C4-2B (cell line): ENCODE data around the gene TEAD2.
A peak's percentile ranks its signal among the peaks of the same experiment; 100 is the strongest.
"Not testable (repeated sequence)": the region's sequence is repeated elsewhere in the genome, so short reads cannot be mapped to it uniquely, and the experiment has no call there.

Source experiments
- H3K27ac ChIP-seq: fragments of 450-650 bp; 2 replicates; pipeline ENCODE4 v1.5.1; 2017
- ZFX ChIP-seq: fragments of 450-650 bp; IDR thresholded peaks from 2 replicates; pipeline ENCODE4 v1.6.1; 2017
- TF ChIP-seq, protein P1 (sequence below): fragments of 450-650 bp; conservative IDR thresholded peaks from 2 replicates; pipeline ENCODE4 v1.5.1; 2017; ENCODE audit warnings: mild to moderate bottlenecking

Gene TEAD2

DNA sequence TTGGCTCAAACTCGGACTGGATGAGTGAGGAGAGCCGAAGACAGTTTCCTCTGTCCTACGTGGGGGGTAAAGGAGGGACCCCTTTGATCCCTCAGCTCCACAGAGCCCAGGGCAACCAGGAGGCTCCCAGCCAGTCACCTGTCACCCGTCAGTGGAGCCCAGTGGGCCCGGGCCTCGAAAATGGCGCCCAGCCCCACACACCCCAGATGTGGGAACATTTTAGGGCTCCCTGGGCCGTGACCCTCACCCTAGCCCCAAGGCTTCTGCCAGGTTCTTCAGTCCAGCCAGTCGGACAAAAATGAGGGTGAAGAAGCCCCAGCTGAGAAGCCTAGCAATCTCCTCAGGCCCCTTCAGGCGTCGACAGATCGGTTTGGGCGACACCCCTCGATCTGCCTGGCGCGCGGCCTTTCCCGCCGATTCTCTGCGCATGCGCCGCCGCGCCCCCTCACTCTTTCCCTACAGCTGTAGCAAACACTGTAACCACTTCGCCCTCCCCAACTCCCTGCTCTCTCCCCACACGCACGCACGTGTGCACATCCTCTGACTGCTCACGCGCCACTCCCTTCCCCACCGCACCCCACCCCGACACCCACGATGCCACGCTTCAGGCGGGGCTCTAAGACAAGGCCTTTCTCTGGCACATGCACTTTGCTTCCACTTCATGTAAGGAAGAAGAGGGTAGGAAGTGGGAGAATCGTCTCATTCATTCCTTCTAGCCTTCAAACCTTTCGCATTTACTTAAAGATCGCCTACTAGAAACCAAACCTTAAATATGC lies 37.2 kb downstream of the TEAD2 start, which contains the start of gene SLC6A16:
Gene SLC6A16 (minus strand): TSS at position 391 of the 776 bp plus-strand sequence. CDS start 13,844 bp downstream, outside the sequence.
- H3K27ac ChIP-seq: no peak within 1 kb of the TSS
- TF ChIP-seq, protein P1, sequence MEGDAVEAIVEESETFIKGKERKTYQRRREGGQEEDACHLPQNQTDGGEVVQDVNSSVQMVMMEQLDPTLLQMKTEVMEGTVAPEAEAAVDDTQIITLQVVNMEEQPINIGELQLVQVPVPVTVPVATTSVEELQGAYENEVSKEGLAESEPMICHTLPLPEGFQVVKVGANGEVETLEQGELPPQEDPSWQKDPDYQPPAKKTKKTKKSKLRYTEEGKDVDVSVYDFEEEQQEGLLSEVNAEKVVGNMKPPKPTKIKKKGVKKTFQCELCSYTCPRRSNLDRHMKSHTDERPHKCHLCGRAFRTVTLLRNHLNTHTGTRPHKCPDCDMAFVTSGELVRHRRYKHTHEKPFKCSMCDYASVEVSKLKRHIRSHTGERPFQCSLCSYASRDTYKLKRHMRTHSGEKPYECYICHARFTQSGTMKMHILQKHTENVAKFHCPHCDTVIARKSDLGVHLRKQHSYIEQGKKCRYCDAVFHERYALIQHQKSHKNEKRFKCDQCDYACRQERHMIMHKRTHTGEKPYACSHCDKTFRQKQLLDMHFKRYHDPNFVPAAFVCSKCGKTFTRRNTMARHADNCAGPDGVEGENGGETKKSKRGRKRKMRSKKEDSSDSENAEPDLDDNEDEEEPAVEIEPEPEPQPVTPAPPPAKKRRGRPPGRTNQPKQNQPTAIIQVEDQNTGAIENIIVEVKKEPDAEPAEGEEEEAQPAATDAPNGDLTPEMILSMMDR: no peak
- no peak for TF ChIP-seq ZFX

DNA sequence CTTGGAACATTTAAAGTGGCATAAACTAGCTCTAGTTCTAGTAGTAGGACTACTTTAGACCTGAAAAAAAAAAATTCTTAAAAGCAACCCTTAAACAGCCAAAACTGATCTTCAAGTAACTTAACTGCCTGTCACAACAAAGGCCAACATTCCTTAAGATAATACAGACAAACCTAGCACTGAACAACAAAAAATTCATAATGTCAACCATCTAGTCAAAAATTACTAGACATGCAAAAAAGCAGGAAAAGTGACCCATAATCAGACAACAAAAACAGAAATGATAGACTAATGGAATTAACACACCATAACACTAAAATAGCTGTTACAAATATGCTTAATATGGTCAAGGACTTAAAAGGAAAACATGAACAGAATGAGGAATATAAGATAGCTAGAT lies 43.9 kb downstream of the TEAD2 start:
- H3K27ac ChIP-seq: no peak overlapping the region
- no peak for TF ChIP-seq ZFX
- TF ChIP-seq, protein P1: no peak

DNA sequence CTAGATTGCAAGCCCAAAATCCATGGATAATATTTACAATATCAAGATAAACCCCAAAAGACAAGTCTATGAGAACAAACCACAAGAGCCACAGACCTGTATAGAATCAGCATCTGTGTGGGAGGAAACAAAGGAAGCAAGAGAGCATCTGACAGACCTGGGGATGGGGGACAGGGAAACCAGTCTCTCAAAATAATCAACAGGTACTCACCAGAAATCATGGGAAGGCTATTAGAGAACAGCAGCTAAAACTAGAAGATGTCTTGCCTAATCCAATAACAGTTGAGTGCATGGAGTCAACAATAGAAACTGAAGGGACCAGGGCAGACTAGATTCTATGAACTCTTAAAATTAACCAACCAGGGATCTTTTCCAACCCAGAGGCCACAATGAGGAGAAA lies 45.9 kb downstream of the TEAD2 start:
- TF ChIP-seq ZFX: no peak
- TF ChIP-seq, protein P1: no peak
- no peak overlapping the region for H3K27ac ChIP-seq

DNA sequence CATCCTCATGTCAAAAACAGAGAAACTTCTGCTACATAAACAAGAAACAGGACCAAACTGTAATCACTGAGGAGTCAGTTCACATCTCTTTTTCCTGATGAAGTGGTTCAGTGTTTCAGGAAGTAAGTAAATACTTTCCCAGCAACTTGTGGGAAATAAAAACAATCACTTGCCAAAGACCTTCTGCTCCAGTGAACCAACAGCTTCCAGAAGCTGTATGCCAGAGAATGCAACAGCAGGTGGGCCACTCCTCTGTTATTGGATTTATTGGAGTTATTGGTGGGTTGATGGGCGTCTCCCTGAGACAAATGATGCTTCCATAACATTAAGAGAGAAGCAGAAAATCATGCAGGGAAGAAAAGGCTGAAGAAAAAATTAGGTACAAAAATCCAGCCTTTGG lies 47.1 kb downstream of the TEAD2 start:
- TF ChIP-seq, protein P1: no peak
- TF ChIP-seq ZFX: no peak

DNA sequence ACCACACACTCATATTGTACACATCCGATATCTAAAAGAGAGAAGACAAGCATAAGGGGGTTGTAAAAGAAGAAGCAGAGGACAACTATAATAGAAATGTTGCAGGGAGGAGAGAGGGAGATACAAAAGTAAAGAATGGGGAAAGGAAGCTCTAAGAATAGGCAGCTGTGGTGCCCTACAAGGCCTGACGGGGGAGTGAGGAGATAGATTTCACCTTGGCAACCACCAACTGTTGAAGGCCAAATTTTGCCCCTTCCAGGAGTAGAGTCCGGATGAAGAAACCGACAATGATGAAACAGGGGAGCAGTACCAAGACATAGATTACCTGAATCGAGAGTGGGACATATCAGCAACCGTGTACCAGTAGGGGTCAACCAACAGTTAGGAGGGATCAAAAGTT lies 53.1 kb downstream of the TEAD2 start:
- H3K27ac ChIP-seq: no peak overlapping the region
- no peak for TF ChIP-seq ZFX
- TF ChIP-seq, protein P1: no peak

More for the DNA sequence above, 47.1 kb downstream of the TEAD2 start:
- no peak overlapping the region for H3K27ac ChIP-seq

DNA sequence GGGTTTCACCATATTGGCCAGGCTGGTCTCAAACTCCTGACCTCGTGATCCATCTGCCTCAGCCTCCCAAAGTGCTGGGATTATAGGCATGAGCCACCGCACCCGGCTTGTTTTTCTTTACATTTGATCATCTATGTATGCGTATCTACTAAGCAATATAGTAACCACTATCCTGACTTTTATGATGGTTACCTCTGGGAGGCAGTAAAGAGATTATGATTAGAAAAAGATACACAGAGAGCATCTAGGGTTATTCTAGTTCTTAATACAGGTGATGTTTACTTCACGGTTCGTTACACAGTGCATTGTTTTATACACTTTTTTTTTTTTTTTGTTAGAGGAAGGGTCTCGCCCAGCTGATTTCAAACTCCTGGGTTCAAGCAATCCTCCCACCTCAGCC lies 55.5 kb downstream of the TEAD2 start:
- TF ChIP-seq, protein P1: peak; percentile 17
- not testable (repeated sequence) for H3K27ac ChIP-seq

DNA sequence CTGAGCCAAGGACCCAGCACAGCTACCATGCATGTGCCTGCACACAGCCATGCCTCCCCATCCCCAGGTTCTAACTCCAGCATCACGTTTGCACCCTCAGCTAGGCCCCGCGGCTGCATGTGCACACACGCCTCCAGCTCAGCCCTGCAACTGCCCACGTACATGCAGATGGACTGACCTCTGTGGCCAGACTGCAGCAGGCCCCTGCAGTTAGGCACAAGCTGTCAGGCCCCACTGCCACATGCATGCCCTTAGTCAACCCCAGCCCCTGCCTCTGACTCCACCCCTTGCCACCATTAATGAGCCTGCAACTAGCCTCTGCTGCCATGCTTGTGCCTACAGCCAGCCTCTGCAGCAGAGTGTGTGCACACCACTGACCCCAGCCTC lies 60.4 kb downstream of the TEAD2 start:
- H3K27ac ChIP-seq: no peak overlapping the region
- TF ChIP-seq, protein P1: no peak
- TF ChIP-seq ZFX: no peak
